OCI-LY1 (cell line): ENCODE results near the gene NAT14.

Experiments
- EZH2 ChIP-seq: fragments of 200-600 bp; sonication (generic), shearing (Covaris generic); IDR thresholded peaks from 2 replicates; pipeline ENCODE4 v1.8.0; 2017; ENCODE audit warnings: borderline replicate concordance, mixed run types, mild to moderate bottlenecking, antibody characterized with exemption, low read length, moderate library complexity, mixed read lengths
- TF ChIP-seq, protein P1 (sequence below): fragments of 200-600 bp; sonication (generic), shearing (Covaris generic); IDR thresholded peaks from 2 replicates; pipeline ENCODE4 v1.5.1; 2017; ENCODE audit warnings: mild to moderate bottlenecking, antibody characterized with exemption, low read length, moderate library complexity, mixed read lengths

DNA sequence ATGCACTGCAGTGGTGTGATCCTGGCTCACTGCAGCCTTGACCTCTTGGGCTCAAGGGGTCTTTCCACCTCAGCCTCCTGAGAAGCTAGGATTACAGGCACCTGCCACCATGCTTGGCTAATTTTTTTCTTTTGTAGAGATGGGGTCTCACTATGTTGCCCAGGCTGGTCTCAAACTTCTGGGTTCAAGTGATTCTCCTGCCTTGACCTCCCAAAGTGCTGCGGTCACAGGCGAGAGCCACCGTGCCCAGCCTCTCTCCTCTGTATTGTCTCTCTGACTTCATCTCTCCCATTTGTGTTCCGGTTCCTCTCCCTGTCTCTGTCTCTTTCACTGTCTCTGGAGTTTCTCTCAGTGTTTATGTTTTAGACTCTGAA, 18.8 kb upstream of the NAT14 start:
- TF ChIP-seq, protein P1, sequence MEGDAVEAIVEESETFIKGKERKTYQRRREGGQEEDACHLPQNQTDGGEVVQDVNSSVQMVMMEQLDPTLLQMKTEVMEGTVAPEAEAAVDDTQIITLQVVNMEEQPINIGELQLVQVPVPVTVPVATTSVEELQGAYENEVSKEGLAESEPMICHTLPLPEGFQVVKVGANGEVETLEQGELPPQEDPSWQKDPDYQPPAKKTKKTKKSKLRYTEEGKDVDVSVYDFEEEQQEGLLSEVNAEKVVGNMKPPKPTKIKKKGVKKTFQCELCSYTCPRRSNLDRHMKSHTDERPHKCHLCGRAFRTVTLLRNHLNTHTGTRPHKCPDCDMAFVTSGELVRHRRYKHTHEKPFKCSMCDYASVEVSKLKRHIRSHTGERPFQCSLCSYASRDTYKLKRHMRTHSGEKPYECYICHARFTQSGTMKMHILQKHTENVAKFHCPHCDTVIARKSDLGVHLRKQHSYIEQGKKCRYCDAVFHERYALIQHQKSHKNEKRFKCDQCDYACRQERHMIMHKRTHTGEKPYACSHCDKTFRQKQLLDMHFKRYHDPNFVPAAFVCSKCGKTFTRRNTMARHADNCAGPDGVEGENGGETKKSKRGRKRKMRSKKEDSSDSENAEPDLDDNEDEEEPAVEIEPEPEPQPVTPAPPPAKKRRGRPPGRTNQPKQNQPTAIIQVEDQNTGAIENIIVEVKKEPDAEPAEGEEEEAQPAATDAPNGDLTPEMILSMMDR, result no peak
- no peak for TF ChIP-seq EZH2
